Measurements from ENCODE around the gene ARL5C.

Gene ARL5C

GRCh38 chr17:39165178-39165840, 652 bp downstream of the ARL5C start:
- no peak for TF ChIP-seq CTCF (conservative IDR thresholded peaks at IDR 0.05; ENCODE audit: low read depth)

GRCh38 chr17:39164675-39165143, 1.3 kb downstream of the ARL5C start:
- TF ChIP-seq CTCF (conservative IDR thresholded peaks at IDR 0.05; ENCODE audit: low read depth): peak; percentile 73
- CTCF ChIA-PET: interaction anchor here (0.5 to 2.6 kb wide), 15 partner anchors 8 to 823 kb away, joined by 3 to 38 read pairs (median 4); partner anchors contain the start of gene PLXDC1
- DNase-seq (ENCODE audit: low spot score): peak; percentile 91
- no peak overlapping the region for H3K27ac ChIP-seq
- POLR2A ChIA-PET (ENCODE audit: low non-redundant PET): no interaction called here

More at GRCh38 chr17:39165178-39165840, 652 bp downstream of the ARL5C start:
- ChIA-PET POLR2A (ENCODE audit: low non-redundant PET) (no interaction called here), CTCF (interaction anchor here (0.5 to 2.6 kb wide), 12 partner anchors 7 to 823 kb away, joined by 3 to 38 read pairs (median 4); partner anchors contain the start of gene PLXDC1)
- H3K27ac ChIP-seq: no peak overlapping the region
- DNase-seq (ENCODE audit: low spot score): no peak

DNA sequence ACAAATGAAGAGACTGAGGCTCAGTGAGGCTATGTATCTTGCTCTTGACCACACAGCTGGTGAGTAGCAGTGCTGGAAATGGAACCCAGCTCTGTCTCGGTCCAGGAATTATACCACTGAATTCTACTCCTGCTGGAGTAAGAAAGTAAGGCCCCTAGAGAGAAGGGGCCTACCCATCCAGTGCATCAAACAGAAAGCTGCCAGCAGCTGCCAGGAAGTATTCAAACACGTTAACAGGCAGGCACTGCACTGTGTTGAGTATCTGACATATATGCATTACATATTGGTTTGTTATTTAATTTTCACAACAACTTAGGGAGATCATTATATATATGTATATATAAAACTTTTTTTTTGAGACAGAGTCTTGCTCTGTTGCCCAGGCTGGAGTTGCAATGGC, 4.0 kb downstream of the ARL5C start:
- no peak overlapping the region for H3K27ac ChIP-seq
- POLR2A ChIA-PET (ENCODE audit: low non-redundant PET): no interaction called here
- CTCF ChIA-PET: interaction anchor here (0.6 kb wide), 1 partner anchor 543 kb away, joined by 3 read pairs; no protein-coding TSS in a partner anchor
- TF ChIP-seq CTCF (conservative IDR thresholded peaks at IDR 0.05; ENCODE audit: low read depth): no peak
- no peak for DNase-seq (ENCODE audit: low spot score)

GRCh38 chr17:39158623-39159022, 7.3 kb downstream of the ARL5C start:
- TF ChIP-seq CTCF (conservative IDR thresholded peaks at IDR 0.05; ENCODE audit: low read depth): no peak
- ChIA-PET CTCF (no interaction called here), POLR2A (ENCODE audit: low non-redundant PET) (no interaction called here)
- no peak overlapping the region for H3K27ac ChIP-seq
- DNase-seq (ENCODE audit: low spot score): no peak

DNA sequence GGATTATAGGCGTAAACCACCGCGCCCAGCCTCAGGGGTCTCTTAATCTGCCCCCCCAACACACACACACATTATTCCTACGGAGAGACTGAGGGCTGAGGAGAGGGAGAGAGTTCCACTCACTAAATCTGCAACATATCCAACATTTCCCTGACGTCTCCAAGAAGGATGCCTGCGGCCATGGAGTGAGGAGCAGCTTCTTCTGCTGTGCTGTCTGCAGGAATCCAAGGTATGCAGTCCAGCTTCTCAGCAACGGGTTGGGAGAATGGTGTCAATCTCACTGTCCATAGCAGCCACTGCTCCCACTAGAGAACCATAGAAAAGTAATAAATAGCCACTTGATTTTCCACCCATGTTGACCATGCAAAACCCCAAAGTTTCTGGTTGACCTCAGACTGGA, 9.5 kb downstream of the ARL5C start:
- no peak for TF ChIP-seq CTCF (conservative IDR thresholded peaks at IDR 0.05; ENCODE audit: low read depth)
- DNase-seq (ENCODE audit: low spot score): no peak
- no peak overlapping the region for H3K27ac ChIP-seq
- ChIA-PET CTCF (interaction anchor here (0.7 to 1.4 kb wide), 2 partner anchors 11 to 18 kb away, joined by 4 to 5 read pairs; no protein-coding TSS in a partner anchor), POLR2A (ENCODE audit: low non-redundant PET) (no interaction called here)

- CTCF ChIA-PET: interaction anchor here (1.4 kb wide), 1 partner anchor 19 kb away, joined by 5 read pairs; no protein-coding TSS in a partner anchor
- POLR2A ChIA-PET (ENCODE audit: low non-redundant PET): no interaction called here
- TF ChIP-seq CTCF (conservative IDR thresholded peaks at IDR 0.05; ENCODE audit: low read depth): no peak
- no peak overlapping the region for H3K27ac ChIP-seq
- DNase-seq (ENCODE audit: low spot score): no peak
Measured at GRCh38 chr17:39155654-39156053, 10.3 kb downstream of the ARL5C start.

All from RWPE1 (cell line).